Astrocyte (in vitro differentiated cells and primary cell): ENCODE measurements around the gene GDF9.

ENCODE experiments used
- EZH2 ChIP-seq: IDR thresholded peaks from 2 replicates; pipeline ENCODE4 v1.6.1; 2012; ENCODE audit warnings: mild to moderate bottlenecking, low read length, inconsistent platforms; ENCODE audit not compliant: insufficient read depth
- TF ChIP-seq, protein P1 (sequence below): IDR thresholded peaks from 2 replicates; pipeline ENCODE4 v1.5.1; 2011; ENCODE audit warnings: low read depth, mild to moderate bottlenecking, inconsistent platforms, low read length, moderate library complexity; ENCODE audit not compliant: insufficient read depth

DNA sequence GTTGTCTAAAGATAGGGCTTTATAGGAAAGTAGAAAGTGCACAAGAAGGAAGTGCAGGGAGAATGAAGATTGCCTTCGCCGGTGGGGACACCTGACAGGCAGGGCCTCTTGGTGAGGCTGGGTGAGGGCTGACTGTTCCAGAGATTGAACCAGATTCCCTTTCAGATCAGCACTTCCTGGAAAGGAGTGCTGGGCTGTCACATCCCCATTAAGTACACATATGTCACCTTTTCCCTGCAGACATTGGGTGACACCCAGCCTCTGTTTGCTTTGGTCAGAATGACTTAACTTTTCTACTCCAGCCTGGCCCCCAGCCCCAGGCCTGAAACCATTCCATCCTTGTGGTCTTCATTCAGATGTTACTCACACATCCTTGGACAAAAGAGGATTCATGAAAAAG, 28.4 kb downstream of the GDF9 start:
- TF ChIP-seq, protein P1, sequence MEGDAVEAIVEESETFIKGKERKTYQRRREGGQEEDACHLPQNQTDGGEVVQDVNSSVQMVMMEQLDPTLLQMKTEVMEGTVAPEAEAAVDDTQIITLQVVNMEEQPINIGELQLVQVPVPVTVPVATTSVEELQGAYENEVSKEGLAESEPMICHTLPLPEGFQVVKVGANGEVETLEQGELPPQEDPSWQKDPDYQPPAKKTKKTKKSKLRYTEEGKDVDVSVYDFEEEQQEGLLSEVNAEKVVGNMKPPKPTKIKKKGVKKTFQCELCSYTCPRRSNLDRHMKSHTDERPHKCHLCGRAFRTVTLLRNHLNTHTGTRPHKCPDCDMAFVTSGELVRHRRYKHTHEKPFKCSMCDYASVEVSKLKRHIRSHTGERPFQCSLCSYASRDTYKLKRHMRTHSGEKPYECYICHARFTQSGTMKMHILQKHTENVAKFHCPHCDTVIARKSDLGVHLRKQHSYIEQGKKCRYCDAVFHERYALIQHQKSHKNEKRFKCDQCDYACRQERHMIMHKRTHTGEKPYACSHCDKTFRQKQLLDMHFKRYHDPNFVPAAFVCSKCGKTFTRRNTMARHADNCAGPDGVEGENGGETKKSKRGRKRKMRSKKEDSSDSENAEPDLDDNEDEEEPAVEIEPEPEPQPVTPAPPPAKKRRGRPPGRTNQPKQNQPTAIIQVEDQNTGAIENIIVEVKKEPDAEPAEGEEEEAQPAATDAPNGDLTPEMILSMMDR = no peak
- no peak for TF ChIP-seq EZH2
